ENCODE measurements around the gene PLA2G2D. TPM values are rescaled to one million over a fixed set of nuclear protein-coding genes. Genes with fewer than 3 reads are reported as not detected.

Gene PLA2G2D
- total RNA-seq, 1 donor from 2014 or later: not detected

- TF ChIP-seq CTCF (IDR thresholded peaks at IDR 0.05; ENCODE audit: partially characterized antibody, unreplicated experiment): no peak
- Mint-ChIP-seq H3K36me3 (ENCODE audit: unreplicated experiment) (no peaks in the 10 kb centered on the region), H3K27me3 (ENCODE audit: unreplicated experiment) (peaks cover 3% of the 10 kb centered on the region), H3K4me3 (ENCODE audit: unreplicated experiment) (no peak overlapping the region), H3K27ac (ENCODE audit: unreplicated experiment) (no peak overlapping the region), H3K4me1 (ENCODE audit: low read depth, unreplicated experiment) (no peaks in the 10 kb centered on the region), H3K9me3 (ENCODE audit: unreplicated experiment) (peaks cover 3% of the 10 kb centered on the region)
- DNase-seq: no peak
Measured at GRCh38 chr1:20102875-20103274, 16.5 kb downstream of the PLA2G2D start.

- peaks cover 3% of the 10 kb centered on the region for H3K27me3 Mint-ChIP-seq (ENCODE audit: unreplicated experiment)
- no peak overlapping the region for H3K4me3 Mint-ChIP-seq (ENCODE audit: unreplicated experiment)
- peaks cover 5% of the 10 kb centered on the region for H3K9me3 Mint-ChIP-seq (ENCODE audit: unreplicated experiment)
- DNase-seq: peak; percentile 53
- no peak overlapping the region for H3K27ac Mint-ChIP-seq (ENCODE audit: unreplicated experiment)
- no peaks in the 10 kb centered on the region for H3K4me1 Mint-ChIP-seq (ENCODE audit: low read depth, unreplicated experiment)
- TF ChIP-seq CTCF (IDR thresholded peaks at IDR 0.05; ENCODE audit: partially characterized antibody, unreplicated experiment): peak; percentile 81
- no peaks in the 10 kb centered on the region for H3K36me3 Mint-ChIP-seq (ENCODE audit: unreplicated experiment)
Measured at GRCh38 chr1:20100632-20101355, 18.5 kb downstream of the PLA2G2D start.

- no peak for DNase-seq
- Mint-ChIP-seq H3K4me3 (ENCODE audit: unreplicated experiment) (no peak overlapping the region), H3K36me3 (ENCODE audit: unreplicated experiment) (no peaks in the 10 kb centered on the region), H3K4me1 (ENCODE audit: low read depth, unreplicated experiment) (no peaks in the 10 kb centered on the region), H3K27ac (ENCODE audit: unreplicated experiment) (no peak overlapping the region), H3K27me3 (ENCODE audit: unreplicated experiment) (peaks cover 3% of the 10 kb centered on the region), H3K9me3 (ENCODE audit: unreplicated experiment) (peaks cover 5% of the 10 kb centered on the region)
- no peak for TF ChIP-seq CTCF (IDR thresholded peaks at IDR 0.05; ENCODE audit: partially characterized antibody, unreplicated experiment)
Measured at GRCh38 chr1:20099533-20099932, 19.8 kb downstream of the PLA2G2D start.

GRCh38 chr1:20096840-20097447, 22.4 kb downstream of the PLA2G2D start:
- Mint-ChIP-seq H3K4me1 (ENCODE audit: low read depth, unreplicated experiment) (no peaks in the 10 kb centered on the region), H3K36me3 (ENCODE audit: unreplicated experiment) (no peaks in the 10 kb centered on the region), H3K27ac (ENCODE audit: unreplicated experiment) (no peak overlapping the region), H3K9me3 (ENCODE audit: unreplicated experiment) (peaks cover 5% of the 10 kb centered on the region), H3K4me3 (ENCODE audit: unreplicated experiment) (no peak overlapping the region), H3K27me3 (ENCODE audit: unreplicated experiment) (peaks cover 6% of the 10 kb centered on the region)
- no peak for DNase-seq
- no peak for TF ChIP-seq CTCF (IDR thresholded peaks at IDR 0.05; ENCODE audit: partially characterized antibody, unreplicated experiment)

All from glutamatergic neuron (in vitro differentiated cells).